GM18508 (cell line): ENCODE data around the gene CNDP1.
"Not testable (repeated sequence)": the region's sequence is repeated elsewhere in the genome, so short reads cannot be mapped to it uniquely, and the experiment has no call there.

Experiments
- ATAC-seq: cut with Tn5 transposase; IDR thresholded peaks from one replicate; pipeline ENCODE4 v1.9.1; 2021; ENCODE audit warnings: moderate number of reproducible peaks; ENCODE audit not compliant: insufficient read depth, unreplicated experiment

The CNDP1 gene, protein sequence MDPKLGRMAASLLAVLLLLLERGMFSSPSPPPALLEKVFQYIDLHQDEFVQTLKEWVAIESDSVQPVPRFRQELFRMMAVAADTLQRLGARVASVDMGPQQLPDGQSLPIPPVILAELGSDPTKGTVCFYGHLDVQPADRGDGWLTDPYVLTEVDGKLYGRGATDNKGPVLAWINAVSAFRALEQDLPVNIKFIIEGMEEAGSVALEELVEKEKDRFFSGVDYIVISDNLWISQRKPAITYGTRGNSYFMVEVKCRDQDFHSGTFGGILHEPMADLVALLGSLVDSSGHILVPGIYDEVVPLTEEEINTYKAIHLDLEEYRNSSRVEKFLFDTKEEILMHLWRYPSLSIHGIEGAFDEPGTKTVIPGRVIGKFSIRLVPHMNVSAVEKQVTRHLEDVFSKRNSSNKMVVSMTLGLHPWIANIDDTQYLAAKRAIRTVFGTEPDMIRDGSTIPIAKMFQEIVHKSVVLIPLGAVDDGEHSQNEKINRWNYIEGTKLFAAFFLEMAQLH

DNA sequence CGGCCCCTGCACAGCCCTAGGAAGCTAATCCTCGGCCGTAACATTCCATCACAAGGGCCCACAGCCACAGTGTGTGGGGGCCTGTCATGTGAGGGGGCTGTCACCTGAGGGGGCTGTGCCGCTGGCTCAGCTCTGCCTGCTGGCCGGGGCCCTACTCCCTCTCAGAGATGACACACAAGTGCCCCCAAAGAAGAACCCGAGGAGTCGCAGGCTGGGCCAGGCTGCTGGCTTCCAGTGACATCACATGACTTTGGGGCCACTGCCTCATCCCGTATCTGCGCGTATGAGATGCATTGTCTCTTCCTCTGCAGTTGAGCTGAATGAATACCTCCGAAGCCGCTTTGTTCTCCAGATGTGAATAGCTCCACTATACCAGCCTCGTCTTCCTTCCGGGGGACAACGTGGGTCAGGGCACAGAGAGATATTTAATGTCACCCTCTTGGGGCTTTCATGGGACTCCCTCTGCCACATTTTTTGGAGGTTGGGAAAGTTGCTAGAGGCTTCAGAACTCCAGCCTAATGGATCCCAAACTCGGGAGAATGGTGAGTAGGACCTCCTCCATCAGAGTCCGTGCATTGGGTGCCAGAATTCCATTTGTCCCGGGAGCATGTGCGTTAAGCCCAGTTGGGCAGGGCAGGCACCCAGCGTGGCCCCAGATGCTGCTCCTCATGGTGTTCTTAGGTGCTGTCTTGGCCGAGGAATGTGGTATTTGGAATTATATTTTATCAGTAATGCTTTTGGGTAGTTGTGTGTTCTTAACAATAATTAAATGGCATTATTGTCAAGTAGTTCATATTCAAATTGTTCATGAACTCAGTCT lies at the start of gene CNDP1:
TSS of gene CNDP1 (plus strand) at position 351 of the 820 bp plus-strand sequence. CDS start at position 519, 168 bp downstream.
- ATAC-seq = no peak

DNA sequence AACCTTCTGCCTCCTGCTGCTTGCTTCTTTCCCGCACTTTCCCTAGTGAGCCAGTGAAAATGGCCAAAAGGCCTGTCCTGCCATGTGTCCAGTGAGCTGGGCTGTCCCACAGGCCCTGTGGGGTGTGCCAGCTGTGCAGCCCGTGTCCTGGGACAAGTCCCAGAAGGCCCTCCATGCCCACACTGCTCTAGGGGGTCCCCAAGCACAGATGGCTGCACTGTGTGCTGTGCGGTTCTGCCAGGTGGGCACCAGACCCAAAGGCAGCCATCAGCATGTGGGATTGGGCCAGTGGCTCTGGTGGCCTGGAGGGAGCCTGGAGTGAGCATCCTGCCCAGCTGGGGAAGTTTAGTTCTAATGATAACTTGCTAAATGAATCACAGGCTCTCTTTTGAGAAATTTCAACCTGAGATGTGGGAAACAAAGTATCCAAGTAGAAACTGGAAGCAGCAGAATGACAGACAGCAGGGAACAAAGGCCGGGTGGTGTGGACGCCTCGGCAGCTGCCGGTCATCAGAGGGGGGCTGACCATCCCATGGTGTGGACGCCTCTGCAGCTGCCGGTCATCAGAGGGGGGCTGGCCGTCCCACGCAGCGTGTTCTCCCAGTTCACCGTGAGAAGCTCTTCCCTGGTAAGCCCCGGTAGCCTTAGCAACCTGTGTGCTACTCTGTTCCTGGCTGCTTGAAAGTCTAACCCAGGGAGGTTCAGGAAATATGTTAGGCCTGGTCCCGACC lies 48.0 kb upstream of the CNDP1 start:
- no peak for ATAC-seq

DNA sequence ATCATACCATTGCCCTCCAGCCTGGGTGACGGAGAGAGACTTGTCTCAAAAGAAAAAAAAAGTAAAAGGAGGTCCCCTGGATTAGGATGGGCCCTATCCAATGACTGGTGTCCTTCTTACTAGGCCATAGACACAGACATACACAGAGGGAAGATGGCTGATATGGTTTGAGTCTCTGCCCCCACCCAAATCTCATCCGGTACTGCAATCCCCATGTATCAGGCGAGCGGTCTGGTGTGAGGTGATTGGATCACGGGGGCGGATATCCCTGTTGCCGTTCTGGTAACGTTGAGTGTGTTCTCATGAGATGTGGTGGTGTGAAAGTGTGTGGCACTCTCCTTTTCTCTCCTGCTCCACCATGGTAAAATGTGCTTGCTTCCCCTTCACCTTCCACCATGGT lies 45.9 kb upstream of the CNDP1 start:
- ATAC-seq = no peak

- no peak for ATAC-seq
Observed at GRCh38 chr18:74488864-74489263, 45.4 kb upstream of the CNDP1 start.

GRCh38 chr18:74489676-74490075 lies 44.6 kb upstream of the CNDP1 start:
- ATAC-seq = no peak

DNA sequence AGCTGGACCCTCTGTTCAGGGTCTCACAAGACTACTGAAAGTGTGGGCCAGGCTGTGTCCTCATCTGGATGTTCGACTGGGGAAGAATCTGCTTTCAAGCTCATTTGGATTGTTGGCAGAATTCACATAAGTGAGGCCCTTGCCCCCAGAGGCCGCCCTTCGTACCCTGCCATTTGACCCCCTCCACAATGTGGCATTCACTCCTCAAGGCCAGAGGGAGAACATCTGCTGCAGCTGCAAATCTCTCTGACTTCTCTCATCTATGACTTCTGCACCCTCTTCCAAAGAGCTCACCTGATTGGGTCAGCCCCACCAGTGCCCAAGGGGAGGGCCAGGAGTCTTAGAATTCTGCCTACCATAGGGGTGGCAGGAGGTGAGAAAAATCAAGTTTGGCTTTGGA lies 42.0 kb upstream of the CNDP1 start:
- ATAC-seq = no peak

DNA sequence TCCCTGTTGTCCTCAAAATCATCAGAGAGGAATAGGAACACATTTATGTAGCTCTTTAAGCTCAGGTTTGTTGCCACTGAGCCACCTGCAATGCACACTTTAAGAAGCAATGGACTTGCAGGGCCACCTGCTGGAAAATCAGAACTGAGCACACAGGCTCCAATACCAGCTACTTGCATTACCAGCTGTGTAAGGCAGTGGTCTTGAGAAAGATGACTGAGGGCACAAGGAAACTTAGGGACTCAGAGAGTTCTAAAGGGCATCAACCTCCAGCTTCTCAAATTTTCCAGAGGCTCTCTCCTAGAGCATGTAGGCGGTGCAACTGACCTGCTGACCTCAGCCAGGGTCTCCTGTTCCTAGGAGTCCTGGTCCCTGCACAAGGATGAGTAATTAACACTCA lies 40.6 kb upstream of the CNDP1 start:
- ATAC-seq = no peak

GRCh38 chr18:74494514-74494913 lies 39.8 kb upstream of the CNDP1 start:
- no peak for ATAC-seq

DNA sequence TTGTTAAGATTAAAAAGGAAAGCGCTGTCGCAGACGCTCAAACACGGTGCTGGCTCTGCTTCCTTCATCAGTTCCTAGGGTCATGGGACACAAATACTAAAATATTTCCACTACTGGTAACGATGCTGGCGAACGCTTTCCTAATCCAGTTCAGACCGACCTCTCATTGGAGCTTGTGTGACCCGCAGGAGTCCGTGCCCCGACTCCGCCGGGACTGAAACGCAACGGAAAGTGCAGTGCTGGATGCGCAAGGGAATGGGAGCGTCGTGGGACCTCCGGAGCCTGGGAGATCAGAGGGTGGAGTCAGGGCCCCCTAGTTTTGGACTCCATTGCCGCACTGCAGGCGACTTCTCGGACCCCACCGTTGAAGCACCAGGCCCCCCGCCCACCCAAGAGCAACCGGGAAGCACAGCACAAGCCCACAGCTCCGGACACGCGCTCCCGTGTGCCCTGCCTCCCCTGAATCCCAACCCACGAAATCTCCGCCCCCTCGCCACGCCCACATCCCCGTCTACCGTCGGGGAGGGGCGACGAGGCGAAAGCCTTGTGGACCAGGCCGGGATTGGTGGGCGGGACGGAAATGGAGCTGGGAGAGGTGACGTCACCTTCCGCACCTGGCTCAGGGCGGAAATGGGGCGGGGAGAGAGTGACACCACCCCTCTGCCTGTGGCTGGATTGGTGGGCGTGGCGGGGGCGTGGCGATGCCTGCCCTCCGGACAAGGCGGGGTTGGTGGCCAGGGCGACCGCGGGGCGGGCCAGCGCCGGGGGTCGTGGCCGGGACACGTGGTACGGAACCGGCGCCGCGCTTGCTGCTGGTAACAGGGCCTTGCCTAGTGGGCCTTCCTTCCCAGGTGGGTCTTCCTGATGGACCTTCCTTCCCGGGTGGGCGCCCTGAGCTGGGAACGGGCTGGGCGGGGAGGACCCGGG lies 38.5 kb upstream of the CNDP1 start, which contains the start of gene CNDP2:
TSS of gene CNDP2 (plus strand) at position 783 of the 927 bp plus-strand sequence. CDS start 3,611 bp downstream, outside the sequence.
- ATAC-seq = peak; percentile 49

GRCh38 chr18:74496508-74497323 lies 37.6 kb upstream of the CNDP1 start:
- no peak for ATAC-seq

- no peak for ATAC-seq
Observed at GRCh38 chr18:74497324-74497676, 37.0 kb upstream of the CNDP1 start.

DNA sequence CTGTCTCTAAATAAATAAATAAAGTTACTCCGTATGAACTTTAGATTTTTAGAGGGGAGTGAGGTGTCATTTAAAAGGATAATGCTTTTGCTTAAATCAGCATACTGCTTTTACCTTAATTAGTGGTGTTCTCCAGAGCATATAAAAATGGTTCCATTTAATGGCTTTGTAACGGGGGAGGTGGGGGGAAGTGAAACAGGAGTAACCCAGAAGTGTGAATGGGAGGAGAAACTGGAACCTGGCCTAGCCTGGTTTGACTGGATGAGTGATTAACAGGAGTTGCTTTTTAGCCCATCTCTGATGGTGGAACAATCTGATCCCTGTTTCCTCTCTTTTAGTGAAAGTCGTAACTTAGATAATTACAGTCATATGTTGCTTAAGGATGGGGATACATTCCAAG lies 36.5 kb upstream of the CNDP1 start:
- ATAC-seq = no peak

GRCh38 chr18:74498712-74499627 lies 35.3 kb upstream of the CNDP1 start:
- ATAC-seq = peak; percentile 29

DNA sequence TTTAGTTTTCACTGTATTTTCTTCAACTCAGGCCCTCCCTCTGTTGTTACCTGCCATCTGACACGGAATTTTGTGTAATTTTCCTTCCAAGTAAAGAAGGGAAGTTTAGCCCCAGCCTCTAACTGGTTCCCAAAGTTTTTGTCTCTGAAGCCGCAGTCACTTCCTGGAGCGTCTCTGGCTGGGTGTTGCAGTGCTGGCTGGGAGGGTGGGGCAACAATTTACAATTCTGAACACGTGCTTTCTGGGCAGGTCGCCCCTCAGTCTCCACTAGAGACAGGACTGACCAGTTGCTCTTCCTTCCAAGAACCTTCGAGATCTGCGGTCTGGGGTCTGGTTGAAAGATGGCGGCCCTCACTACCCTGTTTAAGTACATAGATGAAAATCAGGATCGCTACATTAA lies 34.7 kb upstream of the CNDP1 start:
- ATAC-seq = peak; percentile 39

GRCh38 chr18:74500372-74500771 lies 33.9 kb upstream of the CNDP1 start:
- no peak for ATAC-seq

- not testable (repeated sequence) for ATAC-seq
Observed at GRCh38 chr18:74500774-74501173, 33.5 kb upstream of the CNDP1 start.

GRCh38 chr18:74501386-74501785 lies 32.9 kb upstream of the CNDP1 start:
- no peak for ATAC-seq

DNA sequence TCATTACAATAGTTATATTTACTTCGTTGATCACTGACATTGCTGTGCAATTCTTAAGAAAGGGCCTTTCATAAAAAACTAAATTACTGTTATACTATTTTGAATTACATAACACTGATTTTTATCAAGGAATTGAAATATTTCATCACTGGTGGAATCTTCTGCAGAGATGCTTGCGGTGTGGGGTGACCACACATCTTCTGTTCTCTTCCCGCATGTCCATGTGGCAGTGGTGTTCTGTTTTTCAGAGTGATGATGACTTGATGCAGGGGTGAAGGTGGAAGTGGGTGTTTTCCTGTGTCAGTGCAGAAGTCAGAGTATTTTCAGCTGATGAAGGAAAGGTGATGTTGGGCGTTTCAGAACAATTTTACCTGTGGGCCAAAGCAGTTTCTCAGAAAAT lies 31.2 kb upstream of the CNDP1 start:
- no peak for ATAC-seq
